Gastroesophageal sphincter (tissue), 3 donors: ENCODE measurements around the gene DYNLT3.

ENCODE experiments used
- CTCF ChIP-seq, 4 experiments: fragments of 200-600 bp in 2 of 4; fragments of 450-650 bp in 2 of 4; sonication (generic) in 1 of 4; IDR thresholded peaks; one replicate each; pipeline ENCODE4 v1.5.1; 2017 to 2019; ENCODE audit warnings: antibody characterized with exemption in 4 of 4, mild to moderate bottlenecking in 2 of 4, moderate library complexity in 2 of 4
- EP300 ChIP-seq: sonication (generic); formaldehyde crosslinking; IDR thresholded peaks from one replicate; pipeline ENCODE4 v1.6.1; 2017; ENCODE audit warnings: antibody characterized with exemption, mild to moderate bottlenecking
- POLR2A ChIP-seq, 2 donors: fragments of 450-650 bp; IDR thresholded peaks; one replicate each; pipeline ENCODE4 v1.6.1; 2017; ENCODE audit warnings: antibody characterized with exemption in 2 of 2, mild to moderate bottlenecking in 2 of 2, moderate library complexity in 1 of 2

GRCh38 chrX:37896511-37896890 lies 49.1 kb upstream of the DYNLT3 start:
- TF ChIP-seq CTCF (IDR thresholded peaks at IDR 0.05) (no peak), POLR2A (IDR thresholded peaks at IDR 0.05) (no peak), EP300 (no peak)
